Measurements from ENCODE around the gene GSE1.

- TF ChIP-seq, protein P1, sequence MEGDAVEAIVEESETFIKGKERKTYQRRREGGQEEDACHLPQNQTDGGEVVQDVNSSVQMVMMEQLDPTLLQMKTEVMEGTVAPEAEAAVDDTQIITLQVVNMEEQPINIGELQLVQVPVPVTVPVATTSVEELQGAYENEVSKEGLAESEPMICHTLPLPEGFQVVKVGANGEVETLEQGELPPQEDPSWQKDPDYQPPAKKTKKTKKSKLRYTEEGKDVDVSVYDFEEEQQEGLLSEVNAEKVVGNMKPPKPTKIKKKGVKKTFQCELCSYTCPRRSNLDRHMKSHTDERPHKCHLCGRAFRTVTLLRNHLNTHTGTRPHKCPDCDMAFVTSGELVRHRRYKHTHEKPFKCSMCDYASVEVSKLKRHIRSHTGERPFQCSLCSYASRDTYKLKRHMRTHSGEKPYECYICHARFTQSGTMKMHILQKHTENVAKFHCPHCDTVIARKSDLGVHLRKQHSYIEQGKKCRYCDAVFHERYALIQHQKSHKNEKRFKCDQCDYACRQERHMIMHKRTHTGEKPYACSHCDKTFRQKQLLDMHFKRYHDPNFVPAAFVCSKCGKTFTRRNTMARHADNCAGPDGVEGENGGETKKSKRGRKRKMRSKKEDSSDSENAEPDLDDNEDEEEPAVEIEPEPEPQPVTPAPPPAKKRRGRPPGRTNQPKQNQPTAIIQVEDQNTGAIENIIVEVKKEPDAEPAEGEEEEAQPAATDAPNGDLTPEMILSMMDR (IDR thresholded peaks at IDR 0.05) = peak; percentile 39 to 80 (median 51)
- TF ChIP-seq POLR2A (IDR thresholded peaks at IDR 0.05) = no peak
Measured at GRCh38 chr16:85615852-85616606, 2.9 kb downstream of the GSE1 start.
